Measurements from ENCODE around the gene METTL16.
A peak's percentile ranks its signal among the peaks of the same experiment; 100 is the strongest.
"Not testable (repeated sequence)": the region's sequence is repeated elsewhere in the genome, so short reads cannot be mapped to it uniquely, and the experiment has no call there.

The METTL16 gene

DNA sequence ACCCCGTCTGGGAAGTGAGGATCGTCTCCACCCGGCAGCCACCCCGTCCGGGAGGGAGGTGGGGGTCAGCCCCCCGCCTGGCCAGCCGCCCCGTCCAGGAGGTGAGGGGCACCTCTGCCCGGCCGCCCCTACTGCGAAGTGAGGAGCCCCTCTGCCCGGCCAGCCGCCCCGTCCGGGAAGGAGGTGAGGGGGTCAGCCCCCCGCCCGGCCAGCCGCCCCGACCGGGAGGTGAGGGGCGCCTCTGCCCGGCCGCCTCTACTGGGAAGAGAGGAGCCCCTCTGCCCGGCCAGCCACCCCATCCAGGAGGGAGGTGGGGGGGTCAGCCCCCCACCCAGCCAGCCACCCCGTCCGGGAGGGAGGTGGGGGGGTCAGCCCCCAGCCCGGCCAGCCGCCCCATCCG is 4.7 kb downstream of the METTL16 start:
- DNase-seq (ENCODE audit: extremely low spot score, insufficient read length, low read depth); FAIRE-seq: not testable (repeated sequence)

DNA sequence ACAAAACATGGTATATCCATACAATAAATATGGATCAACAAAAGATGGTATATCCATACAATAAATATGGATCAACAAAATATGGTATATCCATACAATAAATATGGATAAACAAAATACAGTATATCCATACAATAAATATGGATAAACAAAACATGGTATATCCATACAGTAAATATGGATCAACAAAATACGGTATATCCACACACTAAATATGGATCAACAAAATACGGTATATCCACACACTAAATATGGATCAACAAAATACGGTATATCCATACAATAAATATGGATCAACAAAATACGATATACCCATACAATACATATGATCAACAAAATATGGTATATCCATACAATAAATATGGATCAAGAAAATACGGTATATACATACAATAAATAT is 8.1 kb downstream of the METTL16 start:
- FAIRE-seq, result peak; percentile 26

DNA sequence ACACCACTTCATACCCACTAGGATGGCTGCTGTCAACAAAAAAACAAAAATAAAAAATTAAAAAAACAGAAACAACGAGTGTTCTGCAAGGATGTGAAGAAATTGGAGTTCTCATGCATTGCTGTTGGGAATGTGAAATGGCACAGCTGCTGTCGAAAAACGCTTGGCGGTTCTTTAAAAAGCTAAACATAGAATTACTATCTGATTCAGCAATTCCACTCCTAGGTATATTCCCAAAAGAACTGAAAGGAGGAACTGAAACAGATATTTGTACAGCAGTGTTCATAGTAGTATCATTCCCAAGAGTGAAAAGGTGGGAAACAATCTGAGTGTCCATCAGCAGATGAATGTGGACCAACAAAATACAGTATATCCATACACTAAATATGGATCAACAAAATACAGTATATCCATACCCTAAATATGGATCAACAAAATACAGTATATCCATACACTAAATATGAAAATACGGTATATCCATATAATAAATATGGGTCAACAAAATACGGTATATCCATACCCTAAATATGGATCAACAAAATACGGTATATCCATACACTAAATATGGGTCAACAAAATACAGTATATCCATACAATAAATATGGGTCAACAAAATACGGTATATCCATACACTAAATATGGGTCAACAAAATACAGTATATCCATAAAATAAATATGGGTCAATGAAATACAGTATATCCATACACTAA is 8.7 kb downstream of the METTL16 start:
- DNase-seq (ENCODE audit: extremely low spot score, insufficient read length, low read depth), result no peak
- FAIRE-seq, result peak; percentile 5

More for the DNA sequence above, 8.1 kb downstream of the METTL16 start:
- no peak for DNase-seq (ENCODE audit: extremely low spot score, insufficient read length, low read depth)

DNA sequence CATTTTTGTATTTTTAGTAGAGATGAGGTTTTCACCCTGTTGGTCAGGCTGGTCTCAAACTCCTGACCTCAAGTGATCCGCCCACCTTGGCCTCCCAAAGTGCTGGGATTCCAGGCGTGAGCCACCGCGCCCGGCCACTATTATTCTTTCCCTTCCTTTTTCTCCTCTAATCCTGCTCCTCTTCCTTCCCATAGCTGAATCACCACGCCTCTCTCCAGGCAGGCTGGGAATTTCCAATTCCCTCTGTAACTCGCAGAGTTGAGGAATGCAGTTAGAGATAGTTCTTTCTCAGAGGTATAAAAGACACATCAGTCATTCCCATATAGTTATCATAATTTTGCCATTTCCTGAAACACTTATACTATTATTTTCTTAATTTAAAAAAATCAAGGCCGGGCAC is 11.2 kb downstream of the METTL16 start:
- DNase-seq (ENCODE audit: extremely low spot score, insufficient read length, low read depth) (no peak), FAIRE-seq (no peak)

DNA sequence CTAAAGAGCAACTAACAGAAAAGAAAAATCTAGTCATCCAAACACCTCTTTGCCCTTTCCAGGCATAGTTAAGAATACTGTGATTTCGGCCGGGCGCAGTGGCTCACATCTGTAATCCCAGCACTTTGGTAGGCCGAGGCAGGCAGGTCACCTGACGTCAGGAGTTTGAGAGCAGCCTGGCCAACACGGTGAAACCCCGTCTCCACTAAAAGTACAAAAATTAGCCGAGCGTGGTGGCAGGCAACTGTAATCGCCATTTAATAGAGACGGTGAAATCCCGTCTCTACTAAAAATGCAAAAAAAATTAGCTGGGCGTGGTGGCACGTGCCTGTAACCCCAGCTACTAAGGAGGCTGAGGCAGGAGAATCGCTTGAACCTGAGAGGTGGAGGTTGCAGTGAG is 22.4 kb downstream of the METTL16 start:
- DNase-seq (ENCODE audit: extremely low spot score, insufficient read length, low read depth); FAIRE-seq: not testable (repeated sequence)

DNA sequence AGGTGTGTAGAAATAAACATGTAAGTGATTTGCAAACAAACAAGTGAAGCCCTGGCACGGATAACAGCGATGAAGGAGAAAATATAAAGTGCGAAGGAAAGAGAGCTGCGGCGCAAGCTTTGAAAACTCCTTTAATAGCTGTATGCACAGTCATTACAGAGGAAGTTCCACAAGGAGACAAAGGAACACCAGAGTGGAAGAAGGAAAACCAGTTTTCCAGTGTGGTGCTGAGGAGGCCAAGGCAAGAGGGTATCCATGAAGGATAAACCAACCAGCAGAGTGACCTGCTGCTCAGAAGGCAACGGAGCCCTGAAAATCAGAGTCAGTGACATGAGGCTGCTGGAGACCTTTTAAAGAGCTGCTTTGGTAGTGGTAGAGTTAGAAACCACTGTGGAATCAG is 24.4 kb downstream of the METTL16 start:
- FAIRE-seq (no peak), DNase-seq (ENCODE audit: extremely low spot score, insufficient read length, low read depth) (no peak)

DNA sequence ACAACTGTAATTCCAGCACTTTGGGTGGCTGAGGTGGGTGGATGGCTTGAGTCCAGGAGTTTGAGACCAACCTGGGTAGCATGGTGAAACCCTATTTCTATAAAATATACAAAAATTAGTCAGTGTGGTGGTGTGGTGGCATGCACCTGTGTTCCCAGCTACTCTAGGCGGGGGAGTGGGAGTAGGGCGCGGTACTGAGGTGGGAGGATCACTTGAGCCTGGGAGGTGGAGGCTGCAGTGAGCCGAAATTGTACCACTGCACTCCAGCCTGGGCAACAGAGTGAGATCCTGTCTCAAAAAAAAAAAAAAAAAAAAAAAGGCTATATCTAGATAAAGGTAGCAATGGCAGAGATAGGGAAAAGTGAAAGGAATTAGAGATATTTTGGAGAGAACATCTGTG is 25.0 kb downstream of the METTL16 start:
- not testable (repeated sequence) for FAIRE-seq; DNase-seq (ENCODE audit: extremely low spot score, insufficient read length, low read depth)

DNA sequence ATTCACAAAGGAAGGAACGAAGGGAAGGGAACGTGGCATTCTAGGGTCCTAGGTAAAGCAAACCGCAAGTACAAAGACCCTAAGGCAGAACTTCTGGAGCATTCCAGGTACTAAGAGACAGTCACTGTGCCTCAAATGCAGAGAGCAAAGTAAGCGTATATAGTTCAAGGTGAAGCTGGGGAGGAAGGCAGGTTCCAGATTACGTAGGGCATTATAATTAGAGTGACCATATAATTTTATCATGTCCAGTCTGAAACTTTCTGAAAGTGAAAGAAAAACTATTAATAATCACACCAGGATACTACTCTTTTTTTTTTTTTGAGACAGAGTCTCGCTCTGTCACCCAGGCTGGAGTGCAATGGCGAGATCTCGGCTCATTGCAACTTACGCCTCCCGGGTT is 25.7 kb downstream of the METTL16 start:
- FAIRE-seq (no peak), DNase-seq (ENCODE audit: extremely low spot score, insufficient read length, low read depth) (no peak)

DNA sequence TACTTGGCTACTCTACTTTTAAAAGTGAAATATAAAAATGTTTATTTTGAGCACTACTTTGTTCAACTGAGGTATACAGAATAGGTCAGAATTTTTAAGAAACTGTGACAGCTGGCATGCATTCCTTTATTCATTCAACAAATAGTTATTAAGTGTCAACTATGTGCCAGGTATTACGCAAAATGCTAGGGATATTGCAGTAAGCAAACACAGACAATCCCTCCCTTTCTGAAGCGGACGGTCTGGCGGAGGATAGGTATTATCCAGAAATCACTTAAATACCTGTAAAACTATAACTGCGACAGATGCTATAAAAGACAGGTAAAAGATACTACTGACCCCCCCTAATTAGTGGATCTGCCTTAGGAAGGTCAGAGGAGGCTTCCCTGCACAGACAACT is 26.1 kb downstream of the METTL16 start:
- no peak for DNase-seq (ENCODE audit: extremely low spot score, insufficient read length, low read depth)
- no peak for FAIRE-seq

DNA sequence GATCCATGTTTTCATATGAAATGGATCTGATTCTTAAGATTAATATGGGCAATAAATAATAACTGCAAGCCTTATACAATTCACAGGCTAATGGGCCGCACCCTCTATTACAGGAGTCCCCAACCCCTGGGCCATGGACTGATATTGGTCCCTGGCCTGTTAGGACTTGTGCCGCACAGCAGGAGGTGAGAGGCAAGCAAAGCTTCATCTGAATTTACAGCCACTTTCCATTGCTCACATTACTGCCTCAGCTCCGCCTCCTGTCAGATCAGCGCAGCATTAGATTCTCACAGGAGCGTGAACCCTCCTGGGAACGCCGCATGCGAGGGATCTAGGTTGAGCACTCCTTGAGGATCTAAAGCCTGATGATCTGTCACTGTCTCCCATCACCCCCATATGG is 26.8 kb downstream of the METTL16 start:
- FAIRE-seq (no peak), DNase-seq (ENCODE audit: extremely low spot score, insufficient read length, low read depth) (no peak)

DNA sequence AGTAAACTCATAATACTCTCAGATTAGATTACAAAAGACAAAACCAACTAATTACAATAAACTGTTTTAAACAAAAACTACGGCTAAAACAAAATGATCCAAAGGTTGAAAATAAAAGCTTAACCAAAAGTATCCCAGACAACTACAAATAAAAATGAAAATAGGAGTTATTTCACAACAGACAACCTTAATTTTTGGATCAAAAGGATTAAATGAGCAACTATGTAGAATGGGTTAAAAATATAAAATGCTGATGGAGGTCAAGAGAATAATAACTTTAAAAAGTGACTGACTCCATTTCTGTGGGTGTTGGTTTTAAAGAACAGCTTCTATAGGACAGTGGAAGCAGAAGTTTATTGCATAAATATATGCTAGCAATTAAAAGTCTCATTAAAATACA is 28.6 kb downstream of the METTL16 start:
- FAIRE-seq (no peak), DNase-seq (ENCODE audit: extremely low spot score, insufficient read length, low read depth) (no peak)

DNA sequence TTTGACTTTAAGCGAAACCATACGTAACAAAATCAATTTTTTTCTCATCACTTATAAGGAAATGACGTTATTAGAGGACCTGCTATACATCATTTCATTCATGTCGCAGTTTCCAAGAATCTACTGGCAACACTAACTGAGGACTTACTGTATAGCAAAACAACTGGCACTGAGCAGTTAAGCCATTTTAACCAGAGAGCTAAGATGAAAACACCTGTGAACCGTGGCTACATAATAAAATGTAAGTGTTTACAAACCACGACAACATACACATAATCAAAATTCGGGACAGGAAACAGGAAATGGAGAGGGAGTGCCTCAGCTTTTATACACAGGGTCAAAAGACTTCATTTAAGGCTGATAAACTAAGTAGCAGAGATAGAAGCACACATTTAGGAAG is 29.5 kb downstream of the METTL16 start:
- DNase-seq (ENCODE audit: extremely low spot score, insufficient read length, low read depth) (no peak), FAIRE-seq (peak; percentile 5)

DNA sequence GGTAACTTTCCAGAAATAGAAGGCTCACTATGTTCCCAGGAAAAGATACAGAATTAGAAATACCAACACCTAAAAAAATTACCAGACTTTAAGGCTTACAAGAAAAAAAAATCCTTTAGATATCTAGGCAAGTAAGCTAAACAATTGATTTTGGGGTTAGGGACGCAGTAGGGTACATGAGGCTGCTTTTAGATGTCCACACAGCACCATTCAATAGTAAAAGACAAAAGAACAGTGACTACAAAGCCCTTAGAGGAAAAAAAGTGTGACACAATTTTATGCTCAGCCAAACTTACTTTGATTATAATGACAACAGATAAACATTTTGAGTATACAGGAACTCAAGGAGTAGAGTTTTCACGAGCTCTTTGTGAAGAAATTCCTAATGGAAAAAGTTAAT is 29.9 kb downstream of the METTL16 start:
- FAIRE-seq (no peak), DNase-seq (ENCODE audit: extremely low spot score, insufficient read length, low read depth) (no peak)

DNA sequence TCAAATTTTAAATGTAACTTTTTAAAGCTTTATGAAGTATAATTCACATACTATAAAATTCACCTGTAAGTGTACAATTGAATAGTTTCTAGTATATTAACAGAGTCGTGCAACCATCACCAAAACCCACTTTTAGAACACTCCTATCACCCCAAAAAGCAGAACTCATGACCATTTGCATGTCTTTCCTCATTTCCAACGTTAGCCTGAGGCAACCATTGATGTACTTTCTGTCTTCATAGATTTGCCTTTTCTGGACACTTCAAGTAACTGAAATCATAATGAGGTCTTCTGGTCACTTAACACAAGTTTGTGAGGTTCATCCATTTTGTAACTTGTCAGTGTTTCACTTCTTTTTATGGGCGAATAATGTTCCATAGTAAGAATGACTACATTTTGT is 33.2 kb downstream of the METTL16 start:
- FAIRE-seq (peak; percentile 50), DNase-seq (ENCODE audit: extremely low spot score, insufficient read length, low read depth) (no peak)

DNA sequence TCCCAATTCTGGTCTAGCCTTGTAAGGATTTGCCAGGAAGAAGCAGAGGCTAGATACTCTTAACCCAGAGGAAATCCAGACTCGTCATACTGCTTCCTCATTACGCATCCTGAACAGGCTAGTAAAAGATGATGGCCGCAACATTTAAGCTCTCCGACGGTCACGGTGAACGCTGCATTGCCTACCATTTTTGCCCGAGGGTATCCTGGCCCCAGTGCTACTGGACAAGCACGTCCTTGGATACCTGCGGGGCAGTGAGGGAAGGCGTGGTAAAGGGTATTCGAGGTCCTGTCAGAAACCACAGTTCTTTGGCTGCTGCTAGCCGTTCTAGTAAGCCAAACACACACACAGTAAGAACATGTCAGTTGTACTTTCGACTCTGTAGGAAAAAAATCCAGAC is 36.6 kb downstream of the METTL16 start:
- FAIRE-seq, result no peak

DNA sequence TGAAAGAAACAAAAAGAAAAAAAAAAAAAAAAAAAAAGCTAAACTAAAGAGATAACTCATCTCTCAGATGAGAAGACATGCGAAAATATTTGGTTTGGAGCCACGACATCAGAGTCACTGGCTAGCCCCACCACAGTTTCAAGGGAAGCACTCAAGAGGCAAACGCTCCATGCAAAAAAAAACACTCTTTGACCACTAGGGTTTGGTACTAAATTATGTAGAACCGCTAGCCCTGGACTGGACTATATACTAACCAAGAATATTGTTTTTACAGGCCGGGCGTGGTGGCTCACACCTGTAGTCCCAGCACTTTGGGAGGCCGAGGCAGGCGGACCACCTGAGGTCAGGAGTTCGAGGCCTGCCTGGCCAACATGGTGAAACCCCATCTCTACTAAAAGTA is 37.3 kb downstream of the METTL16 start:
- DNase-seq (ENCODE audit: extremely low spot score, insufficient read length, low read depth) (no peak), FAIRE-seq (no peak)

More for the DNA sequence above, 36.6 kb downstream of the METTL16 start:
- no peak for DNase-seq (ENCODE audit: extremely low spot score, insufficient read length, low read depth)

DNA sequence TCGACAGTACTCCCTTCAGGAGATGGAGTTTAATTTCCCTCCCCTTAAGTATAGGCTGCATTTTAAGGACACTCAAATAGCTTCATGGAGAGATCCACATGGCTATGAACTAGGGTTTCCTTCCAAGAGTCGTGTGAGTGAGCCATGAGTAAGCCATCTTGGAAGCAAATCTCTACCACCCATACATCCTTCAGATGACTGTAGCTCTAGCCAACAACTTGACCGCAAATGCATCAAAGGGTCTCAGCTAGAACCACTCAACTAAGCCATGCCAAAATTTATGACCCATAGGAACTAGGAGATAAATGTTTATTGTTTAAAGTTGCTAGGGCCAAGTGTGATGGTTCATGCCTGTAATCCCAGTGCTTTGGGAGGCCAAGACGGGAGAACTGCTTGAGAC is 43.4 kb downstream of the METTL16 start:
- DNase-seq (ENCODE audit: extremely low spot score, insufficient read length, low read depth) (no peak), FAIRE-seq (no peak)

DNA sequence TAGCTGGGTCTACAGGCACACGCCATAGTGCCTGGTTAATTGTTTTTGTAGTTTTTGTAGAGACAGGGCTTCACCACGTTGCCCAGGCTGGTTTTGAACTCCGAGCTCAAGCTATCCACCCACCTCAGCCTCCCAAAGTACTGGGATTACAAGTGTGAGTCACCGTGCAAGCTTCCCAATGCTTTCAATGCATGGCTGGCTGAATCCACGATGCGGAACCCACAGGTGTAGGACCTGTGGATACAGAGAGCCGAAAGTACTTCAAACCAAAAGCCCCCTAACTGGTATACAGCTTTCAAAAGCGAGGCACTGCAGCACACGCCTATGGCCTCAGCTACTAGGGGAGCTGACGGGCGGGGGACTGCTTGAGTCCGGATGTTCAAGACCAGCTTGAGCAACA is 44.8 kb downstream of the METTL16 start:
- no peak for FAIRE-seq
- no peak for DNase-seq (ENCODE audit: extremely low spot score, insufficient read length, low read depth)

DNA sequence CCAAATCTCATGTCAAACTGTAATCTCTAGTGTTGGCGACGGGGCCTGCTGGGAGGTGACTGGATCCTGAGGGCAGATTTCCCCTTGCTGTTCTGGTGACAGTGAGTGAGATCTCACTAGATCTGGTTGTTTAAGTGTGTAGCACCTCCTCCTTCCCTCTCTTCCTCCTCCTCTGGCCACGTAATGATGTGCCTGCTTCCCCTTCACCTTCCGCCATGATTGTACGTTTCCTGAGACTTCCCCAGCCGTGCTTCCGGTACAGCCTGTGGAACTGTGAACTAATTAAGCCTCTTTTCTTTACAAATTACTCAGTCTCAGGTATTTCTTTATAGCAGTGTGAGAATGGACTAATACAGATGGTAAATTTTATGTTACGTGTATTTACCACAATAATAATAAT is 49.2 kb downstream of the METTL16 start:
- FAIRE-seq (no peak), DNase-seq (ENCODE audit: extremely low spot score, insufficient read length, low read depth) (no peak)

DNA sequence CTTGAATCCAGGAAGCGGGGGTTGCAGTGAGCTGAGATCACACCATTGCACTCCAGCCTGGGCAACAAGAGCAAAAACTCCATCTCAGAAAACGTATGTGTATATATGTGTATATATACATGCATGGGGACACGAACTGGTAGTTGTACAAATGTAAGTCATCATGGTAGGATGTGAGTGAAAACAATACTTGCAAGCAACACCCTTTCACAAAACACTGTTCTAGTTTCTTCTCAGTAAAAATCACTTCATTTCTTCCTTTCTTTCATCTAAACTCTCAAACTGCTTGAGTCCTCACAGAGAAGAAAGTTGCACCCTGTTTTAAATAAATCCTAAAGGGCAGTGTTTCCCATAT is 51.8 kb downstream of the METTL16 start:
- FAIRE-seq (no peak), DNase-seq (ENCODE audit: extremely low spot score, insufficient read length, low read depth) (no peak)

DNA sequence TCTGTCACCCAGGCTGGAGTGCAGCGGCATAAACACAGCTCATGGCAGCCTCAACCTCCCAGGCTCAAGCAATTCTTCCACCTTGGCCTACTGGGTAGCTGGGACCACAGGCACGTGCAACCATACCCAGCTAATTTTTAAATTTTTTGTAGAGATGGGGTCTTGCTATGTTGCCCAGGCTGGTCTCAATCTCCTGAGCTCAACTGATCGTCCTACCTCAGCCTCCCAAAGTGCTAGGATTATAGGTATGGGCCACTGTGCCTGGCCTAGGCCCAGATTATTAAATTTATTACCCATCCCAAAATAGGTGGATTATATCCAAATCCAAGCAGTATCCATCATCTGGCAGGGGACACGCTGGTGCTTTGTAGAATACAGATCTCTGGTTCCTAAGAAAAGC is 53.8 kb downstream of the METTL16 start:
- DNase-seq (ENCODE audit: extremely low spot score, insufficient read length, low read depth) (no peak), FAIRE-seq (no peak)

DNA sequence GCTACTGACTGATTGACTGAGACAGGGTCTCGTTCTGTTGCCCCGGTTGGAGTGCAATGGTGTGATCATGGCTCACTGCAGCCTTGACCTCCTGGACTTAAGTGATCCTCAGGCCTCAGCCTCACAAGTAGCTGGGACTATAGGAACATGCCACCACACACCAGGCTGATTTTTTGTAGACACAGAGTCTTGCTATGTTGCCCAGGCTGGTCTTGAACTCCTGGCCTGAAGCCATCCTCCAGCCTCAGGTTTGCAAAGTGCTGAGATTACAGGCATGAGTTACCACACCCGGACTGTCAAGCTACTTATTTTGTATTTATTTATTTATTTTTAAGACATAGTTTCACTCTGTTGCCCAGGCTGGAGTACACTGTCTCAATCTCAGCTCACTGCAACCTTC is 55.2 kb downstream of the METTL16 start:
- no peak for DNase-seq (ENCODE audit: extremely low spot score, insufficient read length, low read depth)

More for the DNA sequence above, 55.2 kb downstream of the METTL16 start:
- no peak for FAIRE-seq
